ENCODE results near the gene GDF7.

Gene GDF7

DNA sequence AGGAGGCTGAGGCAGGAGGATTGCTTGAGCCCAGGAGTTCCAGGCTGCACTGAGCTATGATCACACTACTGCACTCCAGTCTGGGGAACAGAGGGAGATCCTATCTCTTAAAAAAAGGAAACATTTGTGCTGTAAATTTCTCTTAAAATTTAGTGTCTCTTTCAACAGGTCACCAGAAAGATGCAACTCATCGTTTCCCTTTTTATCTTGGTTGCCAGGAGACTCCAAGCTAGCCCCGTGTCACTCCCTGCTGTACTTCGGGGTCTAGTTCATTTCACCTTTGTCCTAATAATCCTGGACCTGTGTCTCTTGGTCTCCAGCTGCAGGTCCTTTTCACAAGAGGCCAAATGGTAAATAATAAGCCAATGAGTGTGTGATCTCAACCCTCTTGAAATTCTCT, 23.1 kb upstream of the GDF7 start:
- no peak for FAIRE-seq

GRCh38 chr2:20645301-20645701, 21.6 kb upstream of the GDF7 start:
- no peak for TF ChIP-seq POLR2A (IDR thresholded peaks at IDR 0.05; ENCODE audit: low read depth, low read length)
- FAIRE-seq: no peak
- DNase-seq (ENCODE audit: insufficient read length, low spot score): no peak

More for the DNA sequence above, 23.1 kb upstream of the GDF7 start:
- no peak for DNase-seq (ENCODE audit: insufficient read length, low spot score)
- TF ChIP-seq POLR2A (IDR thresholded peaks at IDR 0.05; ENCODE audit: low read depth, low read length): no peak

- FAIRE-seq (no peak), DNase-seq (ENCODE audit: insufficient read length, low spot score) (no peak)
- no peak for TF ChIP-seq POLR2A (IDR thresholded peaks at IDR 0.05; ENCODE audit: low read depth, low read length)
Observed at GRCh38 chr2:20645761-20646160, 21.2 kb upstream of the GDF7 start.

DNA sequence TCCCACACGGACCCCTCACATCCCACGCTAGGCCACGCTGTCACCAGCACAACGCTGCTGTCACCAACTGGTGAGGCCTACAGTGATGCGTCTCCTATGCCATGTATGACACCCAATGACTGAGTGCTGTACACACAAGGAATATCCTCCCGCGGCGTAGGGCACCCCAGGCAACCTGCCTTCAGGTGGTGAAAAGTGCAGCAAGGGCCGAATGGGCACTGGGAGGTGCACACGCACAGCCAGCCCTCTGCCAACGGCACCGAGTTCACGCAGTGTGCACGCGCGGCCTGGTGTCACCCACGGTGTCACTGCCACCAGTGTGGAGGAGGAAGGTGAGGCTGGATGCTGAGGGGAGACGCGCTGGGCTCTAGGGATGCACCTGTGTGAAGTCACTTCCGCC, 20.5 kb upstream of the GDF7 start:
- FAIRE-seq: no peak
- no peak for DNase-seq (ENCODE audit: insufficient read length, low spot score)
- TF ChIP-seq POLR2A (IDR thresholded peaks at IDR 0.05; ENCODE audit: low read depth, low read length): no peak

GRCh38 chr2:20647211-20647610, 19.7 kb upstream of the GDF7 start:
- no peak for TF ChIP-seq POLR2A (IDR thresholded peaks at IDR 0.05; ENCODE audit: low read depth, low read length)
- no peak for FAIRE-seq
- no peak for DNase-seq (ENCODE audit: insufficient read length, low spot score)

DNA sequence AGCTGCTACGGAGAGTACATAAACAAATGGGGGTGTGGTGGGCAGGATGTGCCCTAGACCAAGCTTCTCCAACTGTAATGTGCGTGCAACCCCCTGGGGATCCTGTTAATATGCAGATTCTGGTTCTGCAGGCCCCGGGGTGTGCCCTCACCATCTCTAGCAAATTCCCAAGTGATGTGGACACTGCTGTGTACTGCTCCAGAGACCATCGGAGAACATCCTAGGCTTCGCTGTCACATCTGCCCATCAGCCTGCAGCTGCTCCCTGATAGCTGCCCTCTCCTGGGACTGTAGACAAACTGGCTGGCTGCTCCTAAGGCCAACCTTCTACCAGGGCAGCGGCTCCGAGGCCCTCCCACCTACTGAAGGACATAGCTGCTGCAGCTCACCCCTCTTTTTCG, 19.2 kb upstream of the GDF7 start:
- DNase-seq (ENCODE audit: insufficient read length, low spot score) (no peak), FAIRE-seq (no peak)
- no peak for TF ChIP-seq POLR2A (IDR thresholded peaks at IDR 0.05; ENCODE audit: low read depth, low read length)

- TF ChIP-seq POLR2A (IDR thresholded peaks at IDR 0.05; ENCODE audit: low read depth, low read length): no peak
- no peak for FAIRE-seq
- no peak for DNase-seq (ENCODE audit: insufficient read length, low spot score)
Observed at GRCh38 chr2:20648206-20648605, 18.7 kb upstream of the GDF7 start.

DNA sequence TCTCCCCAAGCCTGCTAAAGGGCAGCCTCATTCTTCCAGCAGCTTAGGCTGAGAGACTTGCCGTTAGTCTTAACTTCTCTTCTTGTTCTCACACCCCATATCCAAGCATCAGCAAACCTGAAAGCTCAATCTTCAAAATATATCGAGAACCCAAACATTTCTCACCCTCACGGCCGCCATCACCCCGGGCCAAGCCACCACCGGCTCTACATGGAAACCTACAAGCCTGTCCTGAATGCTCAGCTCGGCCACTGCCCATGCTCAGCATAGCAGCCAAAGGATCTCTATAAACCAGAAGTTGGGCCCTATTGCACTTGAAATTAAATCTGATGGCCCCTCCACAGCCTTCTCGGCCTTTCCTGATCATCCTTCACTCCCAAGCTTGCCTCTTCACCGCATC, 18.1 kb upstream of the GDF7 start:
- no peak for DNase-seq (ENCODE audit: insufficient read length, low spot score)
- no peak for TF ChIP-seq POLR2A (IDR thresholded peaks at IDR 0.05; ENCODE audit: low read depth, low read length)
- no peak for FAIRE-seq

- DNase-seq (ENCODE audit: insufficient read length, low spot score) (no peak), FAIRE-seq (no peak)
- no peak for TF ChIP-seq POLR2A (IDR thresholded peaks at IDR 0.05; ENCODE audit: low read depth, low read length)
Observed at GRCh38 chr2:20649576-20649975, 17.4 kb upstream of the GDF7 start.

DNA sequence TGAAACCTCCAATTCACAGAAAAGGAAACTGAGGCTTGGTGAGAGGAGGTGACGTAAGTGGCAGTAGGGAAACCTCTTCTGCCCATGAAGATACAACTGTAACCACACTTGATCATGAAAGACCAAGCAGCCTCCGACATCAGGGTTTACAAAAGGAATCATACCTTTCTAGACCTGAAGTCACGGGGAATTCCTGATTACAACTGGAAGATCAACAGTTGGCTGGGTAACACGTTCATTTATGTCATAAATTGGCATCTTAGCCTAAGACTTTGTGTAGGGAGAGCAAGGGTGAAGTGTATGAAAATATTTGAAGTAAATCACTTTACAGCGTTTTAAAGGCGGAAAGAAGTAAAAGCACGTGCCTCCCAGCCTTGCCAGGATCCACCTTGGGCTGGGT, 17.0 kb upstream of the GDF7 start:
- no peak for TF ChIP-seq POLR2A (IDR thresholded peaks at IDR 0.05; ENCODE audit: low read depth, low read length)
- FAIRE-seq (no peak), DNase-seq (ENCODE audit: insufficient read length, low spot score) (no peak)

DNA sequence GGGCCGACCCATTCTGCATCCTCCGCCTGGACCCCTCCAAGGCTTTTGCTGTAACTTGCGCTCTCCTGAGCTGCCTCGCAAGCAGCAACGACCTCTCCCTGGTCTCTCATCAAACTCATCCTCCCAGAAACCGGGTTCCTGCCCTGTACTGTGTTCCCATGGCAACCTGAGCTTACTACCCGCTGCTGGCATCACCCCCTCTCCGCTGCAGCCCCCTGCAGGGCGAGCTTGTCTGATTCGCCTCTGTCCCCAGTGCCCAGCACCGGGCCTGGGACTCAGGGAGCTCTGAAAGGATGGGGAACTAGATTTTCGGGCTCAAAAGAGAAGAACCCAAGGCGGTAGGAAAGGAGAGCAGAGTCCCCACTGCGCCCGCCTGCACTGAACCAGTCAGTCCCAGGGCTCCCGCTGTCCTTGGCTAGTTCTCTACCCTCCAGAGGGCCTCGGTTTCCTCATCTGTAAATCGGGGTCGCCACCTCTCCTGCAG, 16.5 kb upstream of the GDF7 start:
- DNase-seq (ENCODE audit: insufficient read length, low spot score) (no peak), FAIRE-seq (no peak)
- no peak for TF ChIP-seq POLR2A (IDR thresholded peaks at IDR 0.05; ENCODE audit: low read depth, low read length)

- peak; percentile 60 for TF ChIP-seq POLR2A (IDR thresholded peaks at IDR 0.05; ENCODE audit: low read depth, low read length)
- peak; percentile 93 for DNase-seq (ENCODE audit: insufficient read length, low spot score)
- no peak for FAIRE-seq
Observed at GRCh38 chr2:20650877-20651730, 15.8 kb upstream of the GDF7 start, which contains the start of gene HS1BP3. TSS of gene HS1BP3 (minus strand) at chr2:20651098. CDS start at chr2:20651063, 35 bp downstream.

DNA sequence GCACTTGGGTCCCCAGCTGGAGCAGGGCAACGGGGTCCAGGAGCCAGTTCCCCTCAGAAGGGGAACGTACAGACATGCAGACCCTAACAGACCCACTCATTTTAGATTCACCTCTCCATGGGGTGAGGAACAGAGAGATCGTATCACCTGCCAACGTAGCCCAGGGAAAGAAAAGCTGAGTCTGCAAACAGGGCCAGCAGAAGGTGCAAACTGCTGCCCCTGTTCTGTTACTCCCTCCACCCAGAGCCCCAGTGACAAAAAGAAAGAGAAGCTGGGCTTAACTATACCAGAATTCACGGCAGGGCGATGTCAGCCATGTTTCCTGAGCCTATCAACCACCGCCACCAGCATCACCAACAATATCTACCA, 15.2 kb upstream of the GDF7 start:
- no peak for FAIRE-seq
- no peak for DNase-seq (ENCODE audit: insufficient read length, low spot score)
- no peak for TF ChIP-seq POLR2A (IDR thresholded peaks at IDR 0.05; ENCODE audit: low read depth, low read length)

GRCh38 chr2:20652141-20652540, 14.8 kb upstream of the GDF7 start:
- FAIRE-seq (no peak), DNase-seq (ENCODE audit: insufficient read length, low spot score) (no peak)
- TF ChIP-seq POLR2A (IDR thresholded peaks at IDR 0.05; ENCODE audit: low read depth, low read length): no peak

All from H54 (cell line).